Psoas muscle (tissue), 8 donors: Measurements from ENCODE around the gene COX18. TPM values are rescaled to one million over a fixed set of nuclear protein-coding genes. Genes with fewer than 3 reads are reported as not detected.

ENCODE experiments used
- ATAC-seq, 4 donors: fragments of 200-7000 bp; cut with Tn5 transposase; one replicate each; pipeline ENCODE4 v1.9.1; 2020; ENCODE audit warnings: moderate library complexity in 3 of 4, mild to moderate bottlenecking in 2 of 4
- DNase-seq, 2 donors: peaks; one replicate each; pipeline ENCODE4 v3.0.0-alpha.2; 2020
- H3K27ac ChIP-seq: fragments of 200-600 bp; one replicate; pipeline ENCODE4 v1.8.0; 2022
- H3K27me3 ChIP-seq, 3 donors: fragments of 200-600 bp in 1 of 3; one replicate each; pipeline versions ENCODE4 v1.6.1 to v1.8.0; 2013 to 2022; ENCODE audit warnings: low read length in 2 of 3, mild to moderate bottlenecking in 2 of 3, moderate library complexity in 1 of 3; ENCODE audit not compliant: insufficient read depth in 3 of 3
- H3K36me3 ChIP-seq, 2 donors: fragments of 200-600 bp in 1 of 2; one replicate each; pipeline versions ENCODE4 v1.6.1 to v1.8.0; 2013 to 2022; ENCODE audit warnings: low read depth in 1 of 2, mild to moderate bottlenecking in 1 of 2, moderate library complexity in 1 of 2; ENCODE audit not compliant: insufficient read depth in 1 of 2
- H3K4me1 ChIP-seq: fragments of 200-600 bp; one replicate; pipeline ENCODE4 v1.8.0; 2022
- H3K4me3 ChIP-seq: fragments of 200-600 bp; one replicate; pipeline ENCODE4 v1.8.0; 2022; ENCODE audit warnings: mild to moderate bottlenecking
- H3K9me3 ChIP-seq: fragments of 200-600 bp; one replicate; pipeline ENCODE4 v1.8.0; 2022
- CTCF ChIP-seq: fragments of 200-600 bp; IDR thresholded peaks from one replicate; pipeline ENCODE4 v1.8.0; 2022; ENCODE audit warnings: antibody characterized with exemption
- WGBS, 3 donors: extraction: QIAGEN DNeasy Blood & Tissue Kit; methylation state at CpG; one replicate each; pipeline versions ENCODE4 v1.1.6 to v1.1.7; 2013; 5-methylcytosine and 5-hydroxymethylcytosine counted together
- intact Hi-C, 2 donors: fragments of 100-400 bp; cut with DNase I; formaldehyde crosslinking; loops; one replicate each; pipeline versions ENCODE4 v1.11.0 to v1.14.2; 2022
- polyA plus RNA-seq, 3 donors: library from polyadenylated mRNA; stranded (reverse); fragments of 200-250 nt; gene quantifications; one replicate each; pipeline ENCODE4 v1.2.3, GENCODE V29; 2013
- total RNA-seq, 4 donors: library from RNA; stranded (reverse); fragmentation: NEBNext Ultra II Directional in 2 of 4; extraction: Animal tissue kit (Norgen Biotek cat#: 25700) in 2 of 4; gene quantifications; one replicate each; pipeline versions ENCODE4 v1.2.1 to v1.2.4, GENCODE V29; 2021 to 2023
- donor health status: healthy with polysubstance abuse.
- donor health status: DM: no; HTN: no; CAD: no; lungs with moderate emphysema.
- donor health status: Bipolar disorder and iron deficiency.
- donor health status: healthy.
- donor health status: DM: yes; HTN: yes; CAD: no.
- donor health status: DM: no; HTN: no; CAD: no.
- donor health status: DM: no; HTN: no; CAD: no.
- donor health status: DM: yes; HTN: yes; CAD: no.

The COX18 gene
- total and polyA plus RNA-seq, 7 donors = 5.2 to 16.5 (median 8.9) TPM

GRCh38 chr4:73051625-73052024 lies 17.9 kb downstream of the COX18 start:
- H3K27me3 ChIP-seq = no peaks in the 10 kb centered on the region
- H3K36me3 ChIP-seq = peaks cover 0 to 29% of the 10 kb centered on the region in 2 donors
- H3K4me3 ChIP-seq = no peak overlapping the region
- ATAC-seq = no peak
- TF ChIP-seq CTCF = no peak
- no peaks in the 10 kb centered on the region for H3K9me3 ChIP-seq
- no peak for DNase-seq
- H3K27ac ChIP-seq = no peak overlapping the region
- intact Hi-C loops = no loop called here
- 93 to 96% (median 96%) methylated on average over 1 of the region's 1 CpG for WGBS, 3 donors
- no peaks in the 10 kb centered on the region for H3K4me1 ChIP-seq

DNA sequence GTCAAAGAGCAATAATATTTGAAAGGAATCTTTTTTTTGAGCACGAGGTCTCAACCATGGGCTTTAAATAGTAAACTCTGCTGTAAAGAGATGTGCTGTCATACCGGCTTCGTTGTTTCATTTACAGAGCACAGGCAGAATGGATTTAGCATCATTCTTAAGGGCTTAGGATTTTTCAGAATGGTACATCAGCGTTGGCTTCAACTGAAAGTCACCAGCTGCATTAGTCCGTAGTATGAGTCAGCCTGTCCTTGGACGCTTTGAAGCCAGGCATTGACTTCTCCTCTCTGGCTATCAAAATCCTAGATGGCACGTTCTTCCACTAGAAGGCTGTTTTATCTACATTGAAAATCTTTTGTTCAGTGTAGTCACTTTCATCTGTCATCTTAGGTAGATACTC lies 23.6 kb downstream of the COX18 start:
- Histone ChIP-seq H3K4me3 (no peak overlapping the region), H3K36me3 (no peaks in the 10 kb centered on the region), H3K27ac (no peak overlapping the region), H3K4me1 (no peaks in the 10 kb centered on the region), H3K27me3 (peaks cover 0 to 2% (median 0%) of the 10 kb centered on the region in 3 donors), H3K9me3 (no peaks in the 10 kb centered on the region)
- 63 to 68% (median 64%) methylated on average over 7 of the region's 7 CpGs for WGBS, 3 donors
- TF ChIP-seq CTCF = no peak
- intact Hi-C loops = no loop called here
- ATAC-seq (no peak), DNase-seq (no peak)

DNA sequence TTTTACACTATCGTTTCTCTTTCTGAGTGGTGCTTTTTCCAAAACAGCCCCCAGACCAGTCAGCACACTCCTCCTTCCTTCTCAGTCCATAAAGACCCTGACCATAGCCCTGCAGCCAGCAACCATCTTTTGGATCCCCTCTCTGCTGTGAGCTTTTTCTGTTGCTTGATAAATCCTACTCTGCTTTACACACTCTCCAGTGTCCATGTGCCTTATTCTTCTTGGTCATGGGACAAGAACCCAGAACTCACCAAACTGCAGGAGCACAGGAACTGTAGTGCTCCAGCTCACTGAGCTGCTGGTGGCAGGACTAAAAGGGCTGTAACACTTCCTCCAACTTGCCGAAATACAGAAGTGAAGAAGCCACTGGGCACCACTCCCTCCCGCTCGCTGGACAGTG lies 32.5 kb downstream of the COX18 start:
- no peak for TF ChIP-seq CTCF

DNA sequence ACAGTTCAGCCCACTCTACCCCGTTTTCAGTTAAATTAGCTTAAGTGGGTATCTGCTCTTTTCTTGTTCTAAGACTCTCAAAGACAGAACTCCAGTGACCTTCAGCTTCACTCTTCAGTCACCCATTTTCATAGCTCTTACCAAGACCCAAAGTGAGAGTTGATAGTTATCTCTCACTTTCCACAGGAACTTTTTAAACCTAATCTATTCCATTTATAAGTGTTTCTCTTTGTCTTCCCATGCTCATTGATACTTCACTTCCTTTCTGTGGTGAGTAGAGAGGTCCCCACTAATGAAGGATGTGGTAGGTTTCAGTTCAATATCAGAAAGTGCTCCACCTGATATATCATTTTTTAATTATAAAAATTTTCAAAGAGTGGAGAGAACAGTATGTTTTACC lies 33.4 kb downstream of the COX18 start:
- no peak overlapping the region for H3K27ac ChIP-seq
- intact Hi-C loops = no loop called here
- H3K4me1 ChIP-seq = no peaks in the 10 kb centered on the region
- no peak for TF ChIP-seq CTCF
- no peak for ATAC-seq
- no peaks in the 10 kb centered on the region for H3K36me3 ChIP-seq
- 49 to 64% (median 60%) methylated on average over 1 of the region's 1 CpG for WGBS, 3 donors
- peaks cover 16% of the 10 kb centered on the region for H3K9me3 ChIP-seq
- no peak overlapping the region for H3K4me3 ChIP-seq
- no peaks in the 10 kb centered on the region for H3K27me3 ChIP-seq
- DNase-seq = no peak

More for the DNA sequence above, 32.5 kb downstream of the COX18 start:
- DNase-seq (no peak), ATAC-seq (no peak)
- 94 to 97% (median 96%) methylated on average over 4 of the region's 4 CpGs for WGBS, 3 donors
- Histone ChIP-seq H3K4me3 (no peak overlapping the region), H3K27ac (no peak overlapping the region), H3K4me1 (no peaks in the 10 kb centered on the region), H3K9me3 (peaks cover 16% of the 10 kb centered on the region), H3K36me3 (no peaks in the 10 kb centered on the region), H3K27me3 (peaks cover 0 to 2% (median 0%) of the 10 kb centered on the region in 3 donors)
- intact Hi-C loops = no loop called here

DNA sequence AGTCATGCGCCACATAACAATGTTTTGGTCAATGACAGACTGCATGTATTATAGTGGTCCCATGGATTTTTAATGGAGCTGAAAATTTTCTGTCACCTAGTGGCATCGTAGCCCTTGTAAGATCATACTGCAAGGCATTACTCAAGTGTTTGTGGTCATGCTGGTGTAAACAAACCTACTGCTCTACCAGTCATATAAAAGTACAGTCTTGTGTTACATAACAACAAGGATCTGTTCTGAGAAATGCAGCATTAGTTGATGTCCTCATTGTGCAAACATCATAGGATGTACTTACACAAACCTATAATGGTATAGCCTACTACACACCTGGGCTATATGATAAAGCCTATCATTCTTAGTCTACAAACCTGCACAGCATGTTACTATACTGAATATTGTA lies 34.6 kb downstream of the COX18 start:
- Histone ChIP-seq H3K9me3 (peaks cover 16% of the 10 kb centered on the region), H3K4me3 (no peak overlapping the region), H3K27me3 (no peaks in the 10 kb centered on the region), H3K36me3 (no peaks in the 10 kb centered on the region), H3K27ac (no peak overlapping the region), H3K4me1 (no peaks in the 10 kb centered on the region)
- TF ChIP-seq CTCF = no peak
- 80 to 87% (median 83%) methylated on average over 2 of the region's 2 CpGs for WGBS, 3 donors
- no peak for ATAC-seq
- DNase-seq = no peak
- intact Hi-C loops = no loop called here
